Esophagus squamous epithelium (tissue), 4 donors: ENCODE measurements around the gene PLA2G4F.

Experiments used
- CTCF ChIP-seq, 6 experiments: fragments of 450-650 bp in 4 of 6; fragments of 200-600 bp in 2 of 6; sonication (generic) in 2 of 6; IDR thresholded peaks; one replicate each; pipeline ENCODE4 v1.5.1; 2016 to 2019; ENCODE audit warnings: antibody characterized with exemption in 6 of 6, mild to moderate bottlenecking in 4 of 6, moderate library complexity in 4 of 6
- POLR2A ChIP-seq, 4 donors: fragments of 450-650 bp; IDR thresholded peaks; one replicate each; pipeline ENCODE4 v1.6.1; 2017; ENCODE audit warnings: antibody characterized with exemption in 4 of 4, mild to moderate bottlenecking in 4 of 4, moderate library complexity in 3 of 4

GRCh38 chr15:42190370-42190769 is 33.9 kb upstream of the PLA2G4F start:
- TF ChIP-seq CTCF (IDR thresholded peaks at IDR 0.05) = no peak
- TF ChIP-seq POLR2A (IDR thresholded peaks at IDR 0.05) = no peak
